Stimulated activated memory B cell treated with anti-CD40 and anti-IgM and Interleukin-4, amounts not matched to agents 10 μg/mL and 1 μg/mL and 100 μg/mL, for 72 hours (primary cell): ENCODE data around the gene IFIH1.
A peak's percentile ranks its signal among the peaks of the same experiment; 100 is the strongest.

Experiments
- ATAC-seq: fragments of 150-1000 bp; cut with Tn5 transposase; 2 replicates; pipeline ENCODE4 v1.10.0; 2021
- H3K27ac Mint-ChIP-seq: one replicate; pipeline ENCODE4 v1.8.0; 2022; ENCODE audit warnings: mild to moderate bottlenecking, mixed read lengths
- H3K27me3 Mint-ChIP-seq: one replicate; pipeline ENCODE4 v1.8.0; 2022; ENCODE audit warnings: mixed read lengths
- H3K36me3 Mint-ChIP-seq: one replicate; pipeline ENCODE4 v1.8.0; 2022; ENCODE audit warnings: mixed read lengths
- H3K4me1 Mint-ChIP-seq: one replicate; pipeline ENCODE4 v1.8.0; 2022; ENCODE audit warnings: mixed read lengths
- H3K4me3 Mint-ChIP-seq: one replicate; pipeline ENCODE4 v1.8.0; 2022; ENCODE audit warnings: mild to moderate bottlenecking, moderate library complexity, mixed read lengths
- H3K9me3 Mint-ChIP-seq: one replicate; pipeline ENCODE4 v1.8.0; 2022; ENCODE audit warnings: mixed read lengths

Gene IFIH1

GRCh38 chr2:162254236-162254871 is 64.1 kb downstream of the IFIH1 start:
- no peaks in the 10 kb centered on the region for H3K4me1 Mint-ChIP-seq
- no peak overlapping the region for H3K4me3 Mint-ChIP-seq
- H3K36me3 Mint-ChIP-seq, result peaks cover 6% of the 10 kb centered on the region
- ATAC-seq, result no peak
- H3K27me3 Mint-ChIP-seq, result peaks cover 9% of the 10 kb centered on the region
- H3K27ac Mint-ChIP-seq, result no peak overlapping the region
- peaks cover 4% of the 10 kb centered on the region for H3K9me3 Mint-ChIP-seq

DNA sequence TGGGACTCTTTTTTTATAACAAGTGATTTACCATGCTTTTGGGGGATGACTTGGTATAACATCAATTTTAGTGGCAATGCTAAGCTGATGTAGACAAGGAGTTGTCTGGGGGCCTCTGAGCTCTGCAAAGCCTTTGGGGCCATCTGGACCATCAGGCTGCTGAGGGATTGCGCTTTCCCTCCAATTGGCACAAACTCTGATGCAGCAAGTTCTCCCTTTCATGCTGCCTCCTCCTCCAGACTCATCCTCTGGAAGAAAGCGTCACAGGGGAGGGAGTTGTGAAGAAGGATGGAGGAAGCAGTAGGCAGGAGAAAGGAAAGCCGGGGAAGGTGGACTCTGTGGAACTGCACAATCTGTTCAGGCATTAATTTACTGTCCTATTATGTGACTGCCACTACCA is 65.0 kb downstream of the IFIH1 start:
- peaks cover 4% of the 10 kb centered on the region for H3K9me3 Mint-ChIP-seq
- H3K27me3 Mint-ChIP-seq, result peaks cover 9% of the 10 kb centered on the region
- no peaks in the 10 kb centered on the region for H3K4me1 Mint-ChIP-seq
- peaks cover 6% of the 10 kb centered on the region for H3K36me3 Mint-ChIP-seq
- no peak for ATAC-seq
- H3K27ac Mint-ChIP-seq, result no peak overlapping the region
- no peak overlapping the region for H3K4me3 Mint-ChIP-seq

DNA sequence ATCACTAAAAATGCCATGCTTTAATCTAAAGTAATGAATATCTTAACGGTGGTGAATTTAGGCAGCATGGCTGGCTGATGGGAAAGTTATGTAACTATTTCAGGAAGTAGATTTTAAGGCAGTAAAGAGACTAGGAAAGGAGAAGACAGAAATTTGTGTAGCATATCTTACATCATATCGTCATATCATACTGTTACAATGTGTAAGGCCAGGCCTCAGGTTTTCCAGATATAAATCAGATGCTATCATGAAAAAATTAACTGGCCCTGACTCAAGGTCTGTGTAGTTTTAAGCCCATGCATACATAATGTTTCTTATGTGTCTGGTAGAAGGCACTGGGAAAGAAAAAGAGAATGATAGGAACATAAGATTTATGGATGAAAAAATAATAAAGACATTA is 66.3 kb downstream of the IFIH1 start:
- H3K27me3 Mint-ChIP-seq, result peaks cover 9% of the 10 kb centered on the region
- H3K4me1 Mint-ChIP-seq, result no peaks in the 10 kb centered on the region
- H3K36me3 Mint-ChIP-seq, result peaks cover 6% of the 10 kb centered on the region
- no peak overlapping the region for H3K4me3 Mint-ChIP-seq
- ATAC-seq, result no peak
- no peak overlapping the region for H3K27ac Mint-ChIP-seq
- H3K9me3 Mint-ChIP-seq, result peaks cover 4% of the 10 kb centered on the region

GRCh38 chr2:162245781-162246180 is 72.7 kb downstream of the IFIH1 start:
- H3K36me3 Mint-ChIP-seq, result peaks cover 6% of the 10 kb centered on the region
- ATAC-seq, result no peak

DNA sequence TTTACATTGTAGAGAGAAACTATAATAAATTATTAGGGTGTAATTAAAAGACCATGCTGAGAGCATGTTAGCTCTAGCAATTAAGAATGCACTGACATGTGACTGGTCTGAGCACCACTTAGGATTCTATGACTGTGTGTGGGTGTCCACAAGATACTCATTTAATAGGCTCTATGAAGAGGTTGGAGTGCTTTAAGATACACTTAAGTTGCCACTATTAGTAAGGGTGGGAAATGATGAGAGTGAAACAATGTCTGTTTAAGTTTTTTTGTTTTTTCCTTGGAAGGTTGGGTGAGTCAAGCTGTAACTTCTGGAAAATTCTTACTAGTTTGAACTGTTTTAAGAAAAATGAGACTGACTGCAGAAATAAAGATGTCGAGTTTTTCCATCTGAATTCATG is 73.4 kb downstream of the IFIH1 start:
- Mint-ChIP-seq H3K27ac (no peak overlapping the region), H3K9me3 (no peaks in the 10 kb centered on the region), H3K27me3 (peaks cover 1% of the 10 kb centered on the region)

More at GRCh38 chr2:162245781-162246180, 72.7 kb downstream of the IFIH1 start:
- H3K4me3 Mint-ChIP-seq, result no peak overlapping the region
- H3K27ac Mint-ChIP-seq, result no peak overlapping the region
- peaks cover 9% of the 10 kb centered on the region for H3K27me3 Mint-ChIP-seq
- no peaks in the 10 kb centered on the region for H3K4me1 Mint-ChIP-seq
- H3K9me3 Mint-ChIP-seq, result peaks cover 4% of the 10 kb centered on the region

DNA sequence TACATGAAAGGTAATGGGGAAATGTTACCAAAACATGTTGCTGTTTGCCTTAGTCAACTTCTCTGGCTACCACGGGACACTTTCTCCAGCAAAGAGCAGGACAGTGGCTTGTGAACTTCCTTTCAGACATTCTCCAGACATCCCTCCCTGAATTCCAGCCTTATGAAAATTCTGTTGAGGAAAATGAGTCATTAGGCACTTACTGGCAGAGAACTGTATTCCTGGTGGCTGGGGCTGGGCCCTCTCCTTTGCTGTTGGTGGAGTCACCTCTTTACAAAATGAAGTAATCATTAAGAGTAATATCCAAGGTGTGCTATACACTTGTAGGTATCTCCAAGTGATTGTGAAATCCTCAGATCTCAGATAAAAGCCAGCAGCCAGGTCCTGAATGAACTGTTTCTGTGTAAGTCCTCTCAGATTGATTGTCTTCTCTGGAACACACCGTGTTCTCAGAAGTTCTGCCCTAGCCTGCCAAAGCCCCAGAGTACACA is 73.9 kb downstream of the IFIH1 start:
- H3K27me3 Mint-ChIP-seq, result peaks cover 4% of the 10 kb centered on the region

More for the DNA sequence above, 73.4 kb downstream of the IFIH1 start:
- no peak overlapping the region for H3K4me3 Mint-ChIP-seq
- no peaks in the 10 kb centered on the region for H3K36me3 Mint-ChIP-seq
- H3K4me1 Mint-ChIP-seq, result no peaks in the 10 kb centered on the region
- ATAC-seq, result peak; percentile 43

GRCh38 chr2:162243715-162244114 is 74.8 kb downstream of the IFIH1 start:
- Mint-ChIP-seq H3K27ac (no peak overlapping the region), H3K9me3 (no peaks in the 10 kb centered on the region), H3K4me1 (no peaks in the 10 kb centered on the region), H3K4me3 (no peak overlapping the region), H3K27me3 (peaks cover 12% of the 10 kb centered on the region), H3K36me3 (no peaks in the 10 kb centered on the region)
- no peak for ATAC-seq

More for the DNA sequence above, 73.9 kb downstream of the IFIH1 start:
- H3K9me3 Mint-ChIP-seq, result no peaks in the 10 kb centered on the region
- H3K4me1 Mint-ChIP-seq, result no peaks in the 10 kb centered on the region
- H3K27ac Mint-ChIP-seq, result no peak overlapping the region
- no peak for ATAC-seq
- no peaks in the 10 kb centered on the region for H3K36me3 Mint-ChIP-seq
- no peak overlapping the region for H3K4me3 Mint-ChIP-seq

- Mint-ChIP-seq H3K4me1 (no peaks in the 10 kb centered on the region), H3K27ac (no peak within 1 kb of the TSS), H3K9me3 (no peaks in the 10 kb centered on the region), H3K36me3 (no peaks in the 10 kb centered on the region), H3K27me3 (peaks cover 12% of the 10 kb centered on the region), H3K4me3 (no peak within 1 kb of the TSS)
- ATAC-seq, result no peak
These were observed 75.2 kb downstream of the IFIH1 start, which contains the start of gene FAP for GRCh38 chr2:162243294-162243693. FAP (minus strand) TSS chr2:162243445; CDS start chr2:162243327, 118 bp downstream.

- ATAC-seq, result no peak
- no peaks in the 10 kb centered on the region for H3K9me3 Mint-ChIP-seq
- no peaks in the 10 kb centered on the region for H3K36me3 Mint-ChIP-seq
- H3K27ac Mint-ChIP-seq, result no peak overlapping the region
- H3K27me3 Mint-ChIP-seq, result peaks cover 12% of the 10 kb centered on the region
- no peak overlapping the region for H3K4me3 Mint-ChIP-seq
- no peaks in the 10 kb centered on the region for H3K4me1 Mint-ChIP-seq
These were observed 75.8 kb downstream of the IFIH1 start for GRCh38 chr2:162242586-162243280.

DNA sequence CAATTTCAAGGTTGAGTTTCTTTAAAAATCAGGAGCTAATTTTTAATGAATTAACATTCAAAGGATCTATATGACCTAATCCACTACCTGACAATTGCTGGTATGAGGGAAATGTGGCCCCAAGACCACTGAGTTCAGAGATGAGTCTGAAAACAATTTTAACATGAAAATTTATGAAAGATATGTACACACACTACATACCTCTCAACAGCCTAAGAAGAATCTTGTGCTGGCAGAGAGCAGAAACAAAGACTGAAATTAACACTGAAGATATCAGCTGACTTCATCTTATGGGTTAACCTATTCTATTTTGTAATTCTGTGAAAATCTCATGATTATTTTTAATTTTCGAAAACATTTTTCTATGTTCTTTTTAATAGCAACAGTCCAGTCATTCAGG is 76.9 kb downstream of the IFIH1 start:
- Mint-ChIP-seq H3K9me3 (no peaks in the 10 kb centered on the region), H3K4me3 (no peak overlapping the region), H3K27ac (no peak overlapping the region), H3K27me3 (peaks cover 14% of the 10 kb centered on the region), H3K4me1 (no peaks in the 10 kb centered on the region), H3K36me3 (no peaks in the 10 kb centered on the region)
- no peak for ATAC-seq

GRCh38 chr2:162234620-162235462 is 83.6 kb downstream of the IFIH1 start:
- no peaks in the 10 kb centered on the region for H3K9me3 Mint-ChIP-seq
- no peak for ATAC-seq
- no peak overlapping the region for H3K27ac Mint-ChIP-seq

DNA sequence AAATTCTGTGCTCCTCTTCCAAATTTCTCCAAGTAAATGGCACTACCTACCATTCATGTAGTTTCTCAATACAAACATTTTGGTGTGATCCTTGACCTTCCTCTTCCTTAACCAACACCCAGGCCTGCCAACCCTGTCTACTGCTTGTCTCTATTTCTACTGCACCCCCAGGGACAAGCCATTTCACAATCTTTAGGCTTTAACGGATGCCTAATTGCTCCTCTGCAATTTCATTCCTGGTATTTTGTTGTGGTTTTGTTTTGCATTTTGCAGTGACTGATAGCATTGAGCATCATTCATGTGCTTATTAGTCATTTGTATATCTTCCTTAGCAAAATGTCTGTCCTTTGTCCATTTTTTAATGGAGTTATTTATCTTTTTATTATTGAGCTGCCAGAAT is 85.3 kb downstream of the IFIH1 start:
- Mint-ChIP-seq H3K4me1 (no peaks in the 10 kb centered on the region), H3K4me3 (no peak overlapping the region), H3K27ac (no peak overlapping the region), H3K9me3 (no peaks in the 10 kb centered on the region), H3K27me3 (peaks cover 10% of the 10 kb centered on the region), H3K36me3 (no peaks in the 10 kb centered on the region)
- ATAC-seq, result no peak

More at GRCh38 chr2:162234620-162235462, 83.6 kb downstream of the IFIH1 start:
- H3K4me3 Mint-ChIP-seq, result no peak overlapping the region
- peaks cover 21% of the 10 kb centered on the region for H3K27me3 Mint-ChIP-seq
- H3K36me3 Mint-ChIP-seq, result no peaks in the 10 kb centered on the region
- H3K4me1 Mint-ChIP-seq, result no peaks in the 10 kb centered on the region

GRCh38 chr2:162232671-162233070 is 85.8 kb downstream of the IFIH1 start:
- Mint-ChIP-seq H3K27me3 (peaks cover 10% of the 10 kb centered on the region), H3K4me1 (no peaks in the 10 kb centered on the region), H3K36me3 (no peaks in the 10 kb centered on the region), H3K27ac (no peak overlapping the region), H3K9me3 (no peaks in the 10 kb centered on the region), H3K4me3 (no peak overlapping the region)
- no peak for ATAC-seq

- H3K27ac Mint-ChIP-seq, result no peak overlapping the region
- no peaks in the 10 kb centered on the region for H3K9me3 Mint-ChIP-seq
- H3K4me3 Mint-ChIP-seq, result no peak overlapping the region
- H3K27me3 Mint-ChIP-seq, result peaks cover 10% of the 10 kb centered on the region
- ATAC-seq, result no peak
- H3K4me1 Mint-ChIP-seq, result no peaks in the 10 kb centered on the region
- H3K36me3 Mint-ChIP-seq, result no peaks in the 10 kb centered on the region
These were observed 86.5 kb downstream of the IFIH1 start for GRCh38 chr2:162232027-162232426.

GRCh38 chr2:162230761-162231160 is 87.7 kb downstream of the IFIH1 start:
- H3K27me3 Mint-ChIP-seq, result no peaks in the 10 kb centered on the region
- H3K9me3 Mint-ChIP-seq, result no peaks in the 10 kb centered on the region
- H3K4me3 Mint-ChIP-seq, result no peak overlapping the region
- no peak for ATAC-seq
- H3K36me3 Mint-ChIP-seq, result no peaks in the 10 kb centered on the region
- H3K27ac Mint-ChIP-seq, result no peak overlapping the region
- no peaks in the 10 kb centered on the region for H3K4me1 Mint-ChIP-seq
